ENCODE results near the gene GRIN2A.

The GRIN2A gene

DNA sequence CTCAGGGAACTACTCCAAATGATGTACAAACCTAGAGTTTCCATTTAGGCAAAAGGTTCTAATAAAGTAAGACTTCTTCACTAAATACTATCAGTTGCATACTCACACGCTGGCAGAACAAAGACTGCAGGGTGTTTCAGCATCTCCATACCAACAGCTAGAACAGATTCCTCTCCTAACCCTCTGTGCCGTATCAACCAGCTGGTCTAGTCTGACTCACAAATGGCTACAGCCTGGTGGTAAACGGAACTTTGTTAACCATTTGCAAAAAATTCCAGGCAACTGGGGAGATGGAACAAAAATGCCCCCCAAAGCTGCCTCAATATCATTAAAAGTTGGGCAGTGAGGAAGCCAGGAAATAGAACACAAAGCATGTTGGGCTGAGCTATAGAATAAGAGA is 217.1 kb downstream of the GRIN2A start:
- no peak for DNase-seq (ENCODE audit: low spot score)

GRCh38 chr16:9964426-9964825 is 217.8 kb downstream of the GRIN2A start:
- no peak for DNase-seq (ENCODE audit: low spot score)

GRCh38 chr16:9957433-9957832 is 224.8 kb downstream of the GRIN2A start:
- DNase-seq (ENCODE audit: low spot score): no peak

- no peak for DNase-seq (ENCODE audit: low spot score)
These were observed 225.2 kb downstream of the GRIN2A start for GRCh38 chr16:9957002-9957401.

GRCh38 chr16:9955677-9956076 is 226.6 kb downstream of the GRIN2A start:
- DNase-seq (ENCODE audit: low spot score): no peak

DNA sequence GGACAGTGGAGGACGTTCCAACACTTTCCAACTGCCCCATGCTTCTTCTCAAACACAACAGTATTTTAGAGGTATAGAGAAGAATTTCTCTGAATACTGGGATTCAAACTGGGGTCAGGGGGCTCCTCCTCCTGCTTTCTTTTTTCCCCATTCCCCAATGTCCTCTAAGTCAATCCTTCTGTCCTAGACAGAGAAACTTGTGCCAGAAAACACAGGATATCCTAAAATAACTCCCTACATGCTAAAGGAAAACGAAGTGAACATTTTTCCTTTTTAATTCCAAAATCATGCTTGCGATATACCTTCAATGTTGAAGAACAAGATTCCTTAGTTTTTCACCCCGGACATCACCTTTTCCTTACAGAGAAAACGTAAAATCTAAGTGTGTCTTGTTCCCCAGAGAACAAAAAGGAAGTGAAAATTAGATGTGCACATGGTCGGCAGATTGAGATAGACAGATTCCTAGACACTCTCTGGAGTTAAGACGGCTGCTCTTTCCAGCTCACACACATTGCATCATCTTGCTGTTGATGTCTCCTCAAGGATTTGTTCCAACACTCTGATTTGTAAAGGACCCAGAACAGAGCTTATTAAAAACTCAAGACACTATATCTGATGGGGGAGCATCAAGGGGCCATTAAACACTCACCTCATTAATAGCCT is 228.2 kb downstream of the GRIN2A start:
- DNase-seq (ENCODE audit: low spot score): no peak

DNA sequence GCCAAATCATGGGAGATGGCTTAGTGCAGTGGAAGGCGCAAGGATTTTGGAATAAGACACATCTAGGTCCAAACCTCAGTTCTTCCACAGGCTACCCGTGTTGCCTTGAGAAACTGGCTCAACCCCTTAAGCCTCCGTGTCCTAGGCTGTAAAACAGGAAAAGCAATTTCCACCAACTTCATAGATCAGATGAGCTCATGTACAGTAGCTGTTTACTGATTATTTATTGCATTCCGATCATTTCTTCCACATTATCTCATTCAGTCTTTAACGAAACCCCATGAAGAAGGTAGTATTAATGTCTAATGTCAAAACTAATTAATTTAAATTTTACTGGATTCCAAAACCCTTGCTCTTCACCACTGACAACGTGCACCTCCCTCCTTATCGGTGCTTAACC is 231.6 kb downstream of the GRIN2A start:
- DNase-seq (ENCODE audit: low spot score): no peak

DNA sequence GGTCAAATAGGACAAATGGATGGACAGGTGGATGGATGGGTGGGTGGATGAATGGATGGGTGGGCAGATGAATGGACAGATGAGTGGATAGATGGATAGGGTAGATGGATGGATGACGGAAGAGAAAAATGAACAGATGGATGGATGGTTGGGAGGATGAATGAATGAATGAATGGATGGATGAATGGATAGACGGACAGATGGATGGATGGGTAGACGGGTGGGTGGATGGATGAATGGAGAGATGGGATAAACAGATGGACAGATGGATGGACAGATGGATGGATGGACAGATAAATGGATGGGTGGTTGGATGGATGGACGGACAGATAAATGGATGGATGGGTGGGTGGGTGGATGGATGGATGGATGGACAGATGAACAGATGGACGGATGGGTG is 232.8 kb downstream of the GRIN2A start:
- DNase-seq (ENCODE audit: low spot score): no peak

GRCh38 chr16:9948933-9949332 is 233.3 kb downstream of the GRIN2A start:
- DNase-seq (ENCODE audit: low spot score): no peak

DNA sequence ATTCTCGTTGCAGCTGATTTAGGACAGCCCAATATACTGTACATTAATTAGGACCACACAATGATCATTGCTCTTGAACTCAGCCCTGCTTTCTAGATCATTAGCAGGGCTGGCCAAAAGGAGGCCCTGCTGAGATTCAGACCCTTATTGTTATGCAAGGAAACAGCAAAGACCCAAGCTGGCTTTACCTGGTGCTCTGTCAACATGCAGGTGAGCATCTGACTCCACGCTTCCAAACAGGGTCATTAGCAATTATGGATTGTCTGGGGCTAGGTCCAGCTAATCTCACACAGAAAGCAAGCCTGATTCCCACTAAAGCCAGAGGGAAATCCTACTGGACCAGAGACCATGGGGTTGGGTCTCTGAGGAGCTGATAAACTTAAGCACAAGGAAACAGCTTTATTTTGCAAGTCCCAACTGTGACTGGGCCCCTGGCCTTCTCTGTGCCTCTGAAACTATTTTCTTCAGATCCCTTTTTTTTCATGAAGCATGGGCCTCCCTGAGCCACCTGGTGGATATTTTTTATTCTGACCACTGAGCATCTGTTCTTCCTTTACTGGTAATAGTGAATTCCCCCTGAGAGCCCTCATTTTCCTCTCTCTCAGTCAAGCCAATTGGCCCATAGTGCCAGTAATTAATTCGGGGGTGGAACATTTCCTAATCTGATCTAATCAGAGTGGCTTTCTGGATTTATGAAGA is 236.1 kb downstream of the GRIN2A start:
- no peak for DNase-seq (ENCODE audit: low spot score)

DNA sequence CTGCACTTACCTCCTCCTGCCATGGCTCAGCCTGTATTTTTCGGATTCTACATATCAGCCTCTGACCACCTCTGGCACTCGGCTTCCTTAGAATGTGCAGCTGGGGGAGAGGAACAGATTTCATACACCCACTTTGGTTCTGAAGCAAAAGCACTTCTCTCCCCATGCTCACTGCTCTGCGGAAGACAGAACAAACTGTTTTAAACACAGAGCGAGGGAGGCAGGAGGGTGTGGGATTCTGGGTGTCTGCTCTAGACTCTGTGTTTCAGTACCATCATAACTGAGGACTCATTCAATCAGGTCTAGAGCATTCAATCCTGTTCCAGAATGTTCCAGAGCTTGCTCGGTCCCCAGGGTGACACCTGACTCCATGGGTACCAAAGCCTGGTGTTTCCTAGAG is 239.1 kb downstream of the GRIN2A start:
- DNase-seq (ENCODE audit: low spot score): no peak

DNA sequence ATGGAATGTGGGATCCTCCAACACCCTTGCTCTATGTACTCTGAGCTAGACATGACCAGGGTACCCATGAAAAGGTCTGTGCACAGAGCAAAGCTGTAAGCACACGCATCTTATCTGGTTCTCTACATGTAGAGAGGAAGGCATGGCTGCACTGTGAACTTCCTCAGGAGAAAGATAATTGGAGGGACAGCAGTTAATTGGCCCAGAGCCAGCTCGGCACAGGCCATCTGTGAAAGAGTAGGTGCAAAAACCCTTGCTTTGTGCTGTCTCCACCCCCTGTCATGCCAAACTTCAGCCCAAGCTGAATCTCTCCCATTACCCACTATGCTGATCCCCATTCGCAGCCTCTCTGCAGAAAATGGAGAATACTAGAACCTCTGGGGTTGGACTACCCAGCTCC is 241.0 kb downstream of the GRIN2A start:
- no peak for DNase-seq (ENCODE audit: low spot score)

- DNase-seq (ENCODE audit: low spot score): no peak
These were observed 247.3 kb downstream of the GRIN2A start for GRCh38 chr16:9934723-9935508.

GRCh38 chr16:9932919-9933653 is 249.1 kb downstream of the GRIN2A start:
- no peak for DNase-seq (ENCODE audit: low spot score)

DNA sequence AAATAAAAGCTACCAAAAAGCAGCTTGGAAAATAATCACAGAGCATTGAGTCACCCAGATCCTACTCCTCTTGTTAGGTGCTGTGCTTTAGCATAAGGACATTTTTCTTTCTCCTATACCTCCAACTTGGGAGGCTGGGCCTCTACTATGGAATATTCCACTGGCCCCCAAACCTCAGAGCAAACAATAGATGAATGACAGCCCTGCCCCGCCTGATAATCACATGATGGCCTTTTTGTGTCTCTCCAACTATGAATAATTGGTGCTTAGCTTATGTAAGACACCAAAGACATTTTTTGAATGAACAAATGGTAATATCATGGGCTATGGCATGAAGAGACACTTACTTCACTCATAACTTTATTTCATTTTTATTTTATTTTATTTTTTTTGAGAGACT is 250.2 kb downstream of the GRIN2A start:
- no peak for DNase-seq (ENCODE audit: low spot score)

DNA sequence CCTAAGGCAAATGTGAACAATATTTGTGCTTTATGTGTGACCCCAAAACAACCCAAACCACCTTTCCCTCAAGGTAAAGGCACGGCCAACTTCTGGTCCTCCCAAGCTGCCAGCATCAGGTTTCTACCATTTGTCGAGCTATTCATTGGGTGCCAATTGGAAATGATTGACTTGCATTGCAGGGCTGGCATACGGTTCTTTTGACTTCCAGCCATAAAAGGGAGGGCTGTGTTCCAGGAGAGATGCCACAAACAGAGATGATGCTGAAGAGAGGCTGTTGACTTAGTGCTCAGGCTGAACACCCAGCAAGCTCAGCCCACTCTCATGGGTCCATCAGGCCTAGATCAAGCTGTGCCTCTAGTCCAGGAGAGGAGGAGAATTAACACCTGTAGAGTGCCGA is 252.4 kb downstream of the GRIN2A start:
- DNase-seq (ENCODE audit: low spot score): no peak

GRCh38 chr16:9929313-9929712 is 252.9 kb downstream of the GRIN2A start:
- no peak for DNase-seq (ENCODE audit: low spot score)

DNA sequence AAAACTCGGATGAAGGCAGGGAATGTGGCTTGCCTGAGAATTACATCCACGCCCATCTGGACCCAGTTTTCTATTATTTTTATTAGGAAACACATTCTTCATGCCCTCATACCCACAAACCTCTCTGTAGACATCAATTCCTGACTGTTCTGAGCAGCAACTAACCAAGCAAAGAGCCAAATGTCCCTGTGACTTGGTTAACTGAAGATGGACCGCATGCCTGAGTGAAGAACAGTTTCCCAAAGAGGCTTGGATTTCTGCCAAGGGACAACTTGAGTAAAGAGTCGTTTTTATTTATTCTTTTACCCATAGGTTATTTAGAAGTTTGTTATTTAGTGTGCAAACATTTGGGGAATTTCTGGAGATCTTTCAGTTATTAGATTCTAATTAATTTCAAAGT is 259.8 kb downstream of the GRIN2A start:
- no peak for DNase-seq (ENCODE audit: low spot score)

- no peak for DNase-seq (ENCODE audit: low spot score)
These were observed 260.2 kb downstream of the GRIN2A start for GRCh38 chr16:9921997-9922396.

DNA sequence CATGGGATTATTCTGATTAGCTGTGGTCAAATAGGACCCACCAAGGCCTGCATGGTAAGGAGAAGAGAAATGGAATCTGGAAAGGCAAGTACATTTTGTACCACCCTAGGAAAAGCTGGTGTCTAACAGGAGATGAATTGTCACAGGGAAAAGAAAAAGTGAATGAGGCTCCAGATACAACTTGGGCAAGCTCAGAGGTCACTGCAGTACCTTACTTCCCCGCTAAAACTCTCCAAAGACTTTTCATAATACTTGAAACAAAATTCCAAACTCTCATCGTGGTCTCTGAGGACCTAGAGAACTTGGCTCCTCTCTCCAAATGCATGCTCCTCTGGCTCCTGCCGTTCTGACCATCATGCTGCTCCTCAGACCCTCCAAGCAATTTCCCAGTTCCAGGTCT is 262.8 kb downstream of the GRIN2A start:
- no peak for DNase-seq (ENCODE audit: low spot score)

DNA sequence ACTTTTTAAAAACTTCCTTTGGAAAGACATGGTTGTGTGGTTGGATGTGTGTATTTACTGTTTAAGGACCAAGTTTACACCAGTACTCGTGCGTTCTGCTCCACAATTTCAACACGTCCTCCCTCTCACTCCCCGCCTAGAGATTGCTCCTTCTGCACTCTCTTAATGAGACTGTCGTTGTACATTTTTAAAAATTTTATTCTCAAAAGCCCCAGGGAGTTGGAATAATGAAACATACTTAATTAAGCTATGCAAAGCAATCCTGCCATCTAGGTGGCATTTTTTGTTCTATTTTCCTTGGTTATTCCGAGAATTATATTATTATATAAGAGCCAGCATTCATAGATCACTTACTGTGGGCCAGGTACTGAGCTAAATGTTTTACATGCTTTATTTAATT is 264.5 kb downstream of the GRIN2A start:
- no peak for DNase-seq (ENCODE audit: low spot score)

- DNase-seq (ENCODE audit: low spot score): no peak
These were observed 268.5 kb downstream of the GRIN2A start for GRCh38 chr16:9913604-9914326.
